WTC11 (cell line): ENCODE data around the gene DUSP22.

ENCODE experiments used
- CBFB ChIP-seq: sonication (generic); formaldehyde crosslinking; IDR thresholded peaks from 2 replicates; pipeline ENCODE4 v1.8.1; 2022; ENCODE audit warnings: mild to moderate bottlenecking, low read depth, missing genetic modification reagents
- CTCF ChIP-seq: fragments of 200-600 bp; IDR thresholded peaks from 2 replicates; pipeline ENCODE4 v1.8.0; 2022; ENCODE audit warnings: antibody characterized with exemption
- ELF4 ChIP-seq: sonication (generic); formaldehyde crosslinking; IDR thresholded peaks from 2 replicates; pipeline ENCODE4 v1.8.1; 2022; ENCODE audit warnings: low read depth, mild to moderate bottlenecking, moderate library complexity, missing genetic modification reagents
- HMGA2 ChIP-seq: fragments of 250-450 bp; sonication (Bioruptor Pico); IDR thresholded peaks from 2 replicates; pipeline ENCODE4 v1.4.0; 2021; ENCODE audit warnings: mild to moderate bottlenecking, moderate library complexity
- JUN ChIP-seq: sonication (generic); formaldehyde crosslinking; IDR thresholded peaks from 2 replicates; pipeline ENCODE4 v1.8.0; 2023; ENCODE audit warnings: mild to moderate bottlenecking, missing genetic modification reagents
- KAT7 ChIP-seq: sonication (generic); formaldehyde crosslinking; IDR thresholded peaks from 2 replicates; pipeline ENCODE4 v1.8.1; 2023; ENCODE audit warnings: missing genetic modification reagents, mild to moderate bottlenecking, borderline replicate concordance
- OVOL2 ChIP-seq: fragments of 250-450 bp; sonication (Bioruptor Pico); IDR thresholded peaks from 2 replicates; pipeline ENCODE4 v1.9.0; 2021; ENCODE audit warnings: mild to moderate bottlenecking, borderline replicate concordance
- SOX15 ChIP-seq: fragments of 250-450 bp; sonication (Bioruptor Pico); IDR thresholded peaks from 2 replicates; pipeline ENCODE4 v1.9.0; 2021; ENCODE audit warnings: mild to moderate bottlenecking
- SP1 ChIP-seq: sonication (generic); formaldehyde crosslinking; conservative IDR thresholded peaks from 2 replicates; pipeline ENCODE4 v1.8.1; 2022; ENCODE audit warnings: missing genetic modification reagents
- USF2 ChIP-seq: sonication (generic); formaldehyde crosslinking; IDR thresholded peaks from 2 replicates; pipeline ENCODE4 v1.8.1; 2023; ENCODE audit warnings: mild to moderate bottlenecking, missing genetic modification reagents, moderate library complexity
- ZNF263 ChIP-seq: sonication (generic); formaldehyde crosslinking; IDR thresholded peaks from 2 replicates; pipeline ENCODE4 v1.8.1; 2022; ENCODE audit warnings: low read depth, mild to moderate bottlenecking, moderate library complexity, missing genetic modification reagents

- TF ChIP-seq CTCF (no peak), SOX15 (CRISPR knock-in tag) (no peak), USF2 (CRISPR knock-in tag) (no peak), ELF4 (no peak), KAT7 (CRISPR knock-in tag) (no peak), ZNF263 (CRISPR knock-in tag) (no peak), HMGA2 (no peak), JUN (CRISPR knock-in tag) (no peak), CBFB (CRISPR knock-in tag) (no peak), OVOL2 (CRISPR knock-in tag) (no peak), SP1 (CRISPR knock-in tag) (no peak)
Observed at GRCh38 chr6:365835-366234, 73.5 kb downstream of the DUSP22 start.
